Liver (tissue), 9 donors: Measurements from ENCODE around the gene CAPZB. TPM values are rescaled to one million over a fixed set of nuclear protein-coding genes. Genes with fewer than 3 reads are reported as not detected.
A peak's percentile ranks its signal among the peaks of the same experiment; 100 is the strongest.

Experiments used
- DNase-seq: peaks from one replicate; pipeline ENCODE4 v3.0.0-alpha.2; 2017; ENCODE audit warnings: low spot score
- H3K27ac ChIP-seq, 2 donors: one replicate each; pipeline ENCODE4 v1.7.0; 2013; ENCODE audit warnings: inconsistent platforms in 2 of 2, low read length in 2 of 2, control low read depth in 1 of 2, low read depth in 1 of 2, mild to moderate bottlenecking in 1 of 2
- H3K27me3 ChIP-seq, 4 donors: one replicate each; pipeline versions ENCODE4 v1.6.1 to v1.7.0; 2013; ENCODE audit warnings: low read length in 3 of 4, inconsistent platforms in 1 of 4, mild to moderate bottlenecking in 1 of 4, moderate library complexity in 1 of 4; ENCODE audit not compliant: control insufficient read depth in 4 of 4, insufficient read depth in 4 of 4
- H3K36me3 ChIP-seq, 4 donors: one replicate each; pipeline versions ENCODE4 v1.6.1 to v1.7.0; 2013; ENCODE audit warnings: low read length in 3 of 4, mild to moderate bottlenecking in 3 of 4, low read depth in 1 of 4, moderate library complexity in 1 of 4; ENCODE audit not compliant: control insufficient read depth in 4 of 4, insufficient read depth in 3 of 4
- H3K4me1 ChIP-seq, 4 donors: one replicate each; pipeline versions ENCODE4 v1.6.1 to v1.7.0; 2013; ENCODE audit warnings: low read length in 3 of 4, mild to moderate bottlenecking in 3 of 4, moderate library complexity in 1 of 4; ENCODE audit not compliant: control insufficient read depth in 4 of 4, insufficient read depth in 4 of 4
- H3K4me3 ChIP-seq, 3 donors: one replicate each; pipeline versions ENCODE4 v1.6.1 to v1.7.0; 2013; ENCODE audit warnings: low read length in 3 of 3, control low read depth in 1 of 3, low read depth in 1 of 3, mild to moderate bottlenecking in 1 of 3
- H3K9ac ChIP-seq, 2 donors: one replicate each; pipeline ENCODE4 v1.7.0; 2013; ENCODE audit warnings: low read length in 2 of 2, mild to moderate bottlenecking in 2 of 2, moderate library complexity in 2 of 2, control low read depth in 1 of 2, low read depth in 1 of 2
- H3K9me3 ChIP-seq, 4 donors: one replicate each; pipeline versions ENCODE4 v1.6.1 to v1.7.0; 2013; ENCODE audit warnings: low read length in 3 of 4; ENCODE audit not compliant: control insufficient read depth in 4 of 4
- ATF3 ChIP-seq: IDR thresholded peaks from 2 replicates; pipeline ENCODE4 v1.6.1; 2016; ENCODE audit warnings: antibody characterized with exemption
- EGR1 ChIP-seq, 2 donors: IDR thresholded peaks; 2 replicates each; pipeline ENCODE4 v1.6.1; 2016 to 2018; ENCODE audit warnings: antibody characterized with exemption in 2 of 2, low read depth in 2 of 2
- FOXA1 ChIP-seq: IDR thresholded peaks from 2 replicates; pipeline ENCODE4 v1.6.1; 2016; ENCODE audit warnings: antibody characterized with exemption
- FOXA2 ChIP-seq: IDR thresholded peaks from 2 replicates; pipeline ENCODE4 v1.6.1; 2016; ENCODE audit warnings: antibody characterized with exemption
- GABPA ChIP-seq, 2 donors: IDR thresholded peaks in 1 of 2; conservative IDR thresholded peaks in 1 of 2; 2 replicates each; pipeline ENCODE4 v1.6.1; 2016; ENCODE audit warnings: antibody characterized with exemption in 2 of 2, mild to moderate bottlenecking in 1 of 2, moderate library complexity in 1 of 2
- HNF4A ChIP-seq, 2 donors: conservative IDR thresholded peaks; 2 replicates each; pipeline ENCODE4 v1.6.1; 2016; ENCODE audit warnings: antibody characterized with exemption in 2 of 2, mild to moderate bottlenecking in 2 of 2
- HNF4G ChIP-seq: IDR thresholded peaks from 2 replicates; pipeline ENCODE4 v1.6.1; 2016; ENCODE audit warnings: antibody characterized with exemption
- JUND ChIP-seq, 2 donors: IDR thresholded peaks; 2 replicates each; pipeline ENCODE4 v1.6.1; 2016; ENCODE audit warnings: antibody characterized with exemption in 2 of 2
- MAX ChIP-seq: IDR thresholded peaks from 2 replicates; pipeline ENCODE4 v1.6.1; 2016; ENCODE audit warnings: antibody characterized with exemption
- NR2F2 ChIP-seq: IDR thresholded peaks from 2 replicates; pipeline ENCODE4 v1.6.1; 2016; ENCODE audit warnings: antibody characterized with exemption
- RAD21 ChIP-seq, 2 donors: IDR thresholded peaks; 2 replicates each; pipeline ENCODE4 v1.6.1; 2016; ENCODE audit warnings: antibody characterized with exemption in 2 of 2, mild to moderate bottlenecking in 2 of 2
- REST ChIP-seq: IDR thresholded peaks from 2 replicates; pipeline ENCODE4 v1.6.1; 2016; ENCODE audit warnings: antibody characterized with exemption, mild to moderate bottlenecking
- RXRA ChIP-seq, 2 donors: IDR thresholded peaks; 2 replicates each; pipeline ENCODE4 v1.6.1; 2017 to 2018; ENCODE audit warnings: antibody characterized with exemption in 2 of 2, mild to moderate bottlenecking in 1 of 2
- SP1 ChIP-seq: IDR thresholded peaks from 2 replicates; pipeline ENCODE4 v1.6.1; 2018; ENCODE audit warnings: antibody characterized with exemption, mild to moderate bottlenecking
- TAF1 ChIP-seq: conservative IDR thresholded peaks from 2 replicates; pipeline ENCODE4 v1.6.1; 2016; ENCODE audit warnings: antibody characterized with exemption, mild to moderate bottlenecking
- YY1 ChIP-seq: IDR thresholded peaks from 2 replicates; pipeline ENCODE4 v1.6.1; 2016; ENCODE audit warnings: antibody characterized with exemption, mild to moderate bottlenecking
- ZBTB33 ChIP-seq: IDR thresholded peaks from 2 replicates; pipeline ENCODE4 v1.6.1; 2016; ENCODE audit warnings: antibody characterized with exemption
- WGBS: extraction: QIAGEN DNeasy Blood & Tissue Kit; methylation state at CpG from one replicate; pipeline ENCODE4 v1.1.7; 2013; 5-methylcytosine and 5-hydroxymethylcytosine counted together
- polyA plus RNA-seq, 2 donors: library from polyadenylated mRNA; stranded (reverse) in 1 of 2; unstranded in 1 of 2; fragments of 200-250 nt in 1 of 2; fragments of >200 nt in 1 of 2; fragmentation: Nextera tagmentation in 1 of 2; extraction: Ambion mirVana in 1 of 2; gene quantifications; one replicate each; pipeline versions ENCODE4 v1.2.1 to v1.2.3, GENCODE V29; 2013 to 2015
- total RNA-seq, 2 donors: library from RNA; depleted of rRNA; stranded (reverse); fragments of >200 nt; gene quantifications; one replicate each; pipeline ENCODE4 v1.2.3, GENCODE V29; 2014
- donor health status: healthy.
- donor health status: healthy.
- donor health status: healthy.
- donor health status: healthy.
- donor health status: healthy.

The CAPZB gene
- total and polyA plus RNA-seq, 4 donors: 38.3 to 98.9 (median 51.1) TPM

GRCh38 chr1:19483691-19484090 lies 1.6 kb downstream of the CAPZB start:
- no peaks in the 10 kb centered on the region for H3K9me3 ChIP-seq
- TF ChIP-seq MAX (no peak), YY1 (no peak), SP1 (no peak), REST (no peak), ZBTB33 (no peak)
- 62% methylated on average over 3 of the region's 3 CpGs for WGBS
- no peaks in the 10 kb centered on the region for H3K36me3 ChIP-seq
- peak overlapping the region in 1 of 2 donors; percentile 91 for H3K9ac ChIP-seq
- no peaks in the 10 kb centered on the region for H3K27me3 ChIP-seq
- no peak overlapping the region for H3K27ac ChIP-seq
- no peak for DNase-seq
- H3K4me3 ChIP-seq: peak overlapping the region in 2 of 3 donors; percentile 78 to 94
- H3K4me1 ChIP-seq: peaks cover 11 to 56% (median 30%) of the 10 kb centered on the region in 4 donors

- no peaks in the 10 kb centered on the region for H3K27me3 ChIP-seq
- DNase-seq: no peak
- H3K4me1 ChIP-seq: peaks cover 11 to 56% (median 30%) of the 10 kb centered on the region in 4 donors
- TF ChIP-seq GABPA (IDR thresholded peaks at IDR 0.05 in 1 of 2, conservative IDR thresholded peaks at IDR 0.05 in 1 of 2): no peak
- TF ChIP-seq FOXA1: no peak
- no peak for TF ChIP-seq YY1
- no peak for TF ChIP-seq JUND (IDR thresholded peaks at IDR 0.05)
- no peak for TF ChIP-seq NR2F2
- TF ChIP-seq RXRA (IDR thresholded peaks at IDR 0.05): no peak
- no peak for TF ChIP-seq HNF4G
- TF ChIP-seq RAD21 (IDR thresholded peaks at IDR 0.05): no peak
- TF ChIP-seq EGR1 (IDR thresholded peaks at IDR 0.05; ENCODE audit: low read depth in 2 of 2): no peak
- no peak for TF ChIP-seq TAF1
- TF ChIP-seq ZBTB33: no peak
- no peak for TF ChIP-seq ATF3
- no peak for TF ChIP-seq REST
- TF ChIP-seq MAX: no peak
- no peak for TF ChIP-seq HNF4A (conservative IDR thresholded peaks at IDR 0.05)
- no peak for TF ChIP-seq FOXA2
- no peaks in the 10 kb centered on the region for H3K36me3 ChIP-seq
- WGBS: 69% methylated on average over 3 of the region's 3 CpGs
- no peaks in the 10 kb centered on the region for H3K9me3 ChIP-seq
- H3K9ac ChIP-seq: no peak overlapping the region
- H3K27ac ChIP-seq: no peak overlapping the region
- H3K4me3 ChIP-seq: peak overlapping the region in 1 of 3 donors; percentile 78
These were observed 2.1 kb downstream of the CAPZB start for GRCh38 chr1:19483261-19483660.
